ENCODE data around the gene IL11. TPM values are rescaled to one million over a fixed set of nuclear protein-coding genes. Genes with fewer than 3 reads are reported as not detected.
A peak's percentile ranks its signal among the peaks of the same experiment; 100 is the strongest.

Gene IL11
- total and polyA plus RNA-seq, 2 of the 13 experiments (the other 11 are each of a cell fraction or from before 2014, with no cell fraction given) = 2.5 to 2.9 TPM

DNA sequence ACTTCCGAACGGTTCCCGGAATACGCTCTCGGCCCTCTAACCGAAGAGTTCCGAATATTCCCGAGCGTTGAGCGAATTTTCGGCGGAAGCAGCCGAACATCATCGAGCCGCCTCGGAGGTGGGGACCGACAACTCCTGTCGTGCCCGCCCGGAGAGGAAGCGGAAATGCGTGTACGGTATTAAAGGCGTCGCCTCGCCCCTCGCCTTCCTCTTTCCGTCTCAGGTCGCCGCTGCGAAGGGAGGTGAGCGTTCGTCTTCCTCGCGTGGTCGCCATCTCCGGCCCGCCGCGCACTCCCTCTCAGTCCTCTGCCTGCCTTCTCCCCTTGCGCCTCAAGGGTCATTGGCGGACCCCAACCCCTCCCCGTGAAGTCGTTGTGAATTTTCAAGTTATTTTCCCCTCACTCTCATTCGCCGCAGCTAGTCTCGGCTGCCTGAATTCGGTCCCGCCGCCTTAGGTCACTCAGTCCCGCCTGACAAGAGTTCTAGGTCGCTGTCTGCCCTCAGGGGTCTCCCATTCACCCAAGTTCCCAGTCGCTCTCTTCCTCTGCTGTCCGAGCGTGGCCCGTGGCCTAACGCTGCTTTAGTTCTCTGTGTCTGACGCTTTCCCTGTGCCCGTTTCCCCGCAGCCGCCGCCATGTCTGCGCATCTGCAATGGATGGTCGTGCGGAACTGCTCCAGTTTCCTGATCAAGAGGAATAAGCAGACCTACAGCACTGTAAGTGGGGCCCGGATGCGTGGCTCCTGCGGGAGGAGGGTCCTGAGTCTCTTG is 15.6 kb upstream of the IL11 start, which contains the start of gene RPL28 (continued):
- TF ChIP-seq NCOR1 (IDR thresholded peaks at IDR 0.05; ENCODE audit: borderline replicate concordance, low read length) = no peak
- peak; percentile 77; the same call in 1 of the 2 replicates for TF ChIP-seq NFKBIZ (CRISPR knock-in tag; IDR thresholded peaks at IDR 0.05)
- no peak for TF ChIP-seq SMC3 (IDR thresholded peaks at IDR 0.05; ENCODE audit: low read length)
- TF ChIP-seq, protein P1, sequence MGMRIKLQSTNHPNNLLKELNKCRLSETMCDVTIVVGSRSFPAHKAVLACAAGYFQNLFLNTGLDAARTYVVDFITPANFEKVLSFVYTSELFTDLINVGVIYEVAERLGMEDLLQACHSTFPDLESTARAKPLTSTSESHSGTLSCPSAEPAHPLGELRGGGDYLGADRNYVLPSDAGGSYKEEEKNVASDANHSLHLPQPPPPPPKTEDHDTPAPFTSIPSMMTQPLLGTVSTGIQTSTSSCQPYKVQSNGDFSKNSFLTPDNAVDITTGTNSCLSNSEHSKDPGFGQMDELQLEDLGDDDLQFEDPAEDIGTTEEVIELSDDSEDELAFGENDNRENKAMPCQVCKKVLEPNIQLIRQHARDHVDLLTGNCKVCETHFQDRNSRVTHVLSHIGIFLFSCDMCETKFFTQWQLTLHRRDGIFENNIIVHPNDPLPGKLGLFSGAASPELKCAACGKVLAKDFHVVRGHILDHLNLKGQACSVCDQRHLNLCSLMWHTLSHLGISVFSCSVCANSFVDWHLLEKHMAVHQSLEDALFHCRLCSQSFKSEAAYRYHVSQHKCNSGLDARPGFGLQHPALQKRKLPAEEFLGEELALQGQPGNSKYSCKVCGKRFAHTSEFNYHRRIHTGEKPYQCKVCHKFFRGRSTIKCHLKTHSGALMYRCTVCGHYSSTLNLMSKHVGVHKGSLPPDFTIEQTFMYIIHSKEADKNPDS (CRISPR knock-in tag; IDR thresholded peaks at IDR 0.05) = no peak
- TF ChIP-seq HNRNPL (IDR thresholded peaks at IDR 0.05; ENCODE audit: low read depth, low read length) = peak; percentile 35; the same call in 1 of the 2 replicates
- 0 out of 2 replicates have a peak, but pooled peaks have one; percentile 10 for TF ChIP-seq TOPORS (CRISPR knock-in tag; IDR thresholded peaks at IDR 0.05)
- no peak for TF ChIP-seq ZNF24 (IDR thresholded peaks at IDR 0.05)
- TF ChIP-seq NR1H2 (CRISPR knock-in tag; IDR thresholded peaks at IDR 0.05; ENCODE audit: borderline replicate concordance, low read depth) = no peak
- no peak for TF ChIP-seq PHB2 (IDR thresholded peaks at IDR 0.05; ENCODE audit: partially characterized antibody)
- TF ChIP-seq TMF1 (CRISPR knock-in tag; IDR thresholded peaks at IDR 0.05; ENCODE audit: low read depth) = no peak
- TF ChIP-seq, protein P2, sequence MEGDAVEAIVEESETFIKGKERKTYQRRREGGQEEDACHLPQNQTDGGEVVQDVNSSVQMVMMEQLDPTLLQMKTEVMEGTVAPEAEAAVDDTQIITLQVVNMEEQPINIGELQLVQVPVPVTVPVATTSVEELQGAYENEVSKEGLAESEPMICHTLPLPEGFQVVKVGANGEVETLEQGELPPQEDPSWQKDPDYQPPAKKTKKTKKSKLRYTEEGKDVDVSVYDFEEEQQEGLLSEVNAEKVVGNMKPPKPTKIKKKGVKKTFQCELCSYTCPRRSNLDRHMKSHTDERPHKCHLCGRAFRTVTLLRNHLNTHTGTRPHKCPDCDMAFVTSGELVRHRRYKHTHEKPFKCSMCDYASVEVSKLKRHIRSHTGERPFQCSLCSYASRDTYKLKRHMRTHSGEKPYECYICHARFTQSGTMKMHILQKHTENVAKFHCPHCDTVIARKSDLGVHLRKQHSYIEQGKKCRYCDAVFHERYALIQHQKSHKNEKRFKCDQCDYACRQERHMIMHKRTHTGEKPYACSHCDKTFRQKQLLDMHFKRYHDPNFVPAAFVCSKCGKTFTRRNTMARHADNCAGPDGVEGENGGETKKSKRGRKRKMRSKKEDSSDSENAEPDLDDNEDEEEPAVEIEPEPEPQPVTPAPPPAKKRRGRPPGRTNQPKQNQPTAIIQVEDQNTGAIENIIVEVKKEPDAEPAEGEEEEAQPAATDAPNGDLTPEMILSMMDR (CRISPR knock-in tag; IDR thresholded peaks at IDR 0.05) = no peak; the same call in 1 of the 2 replicates
- TF ChIP-seq, protein P3, sequence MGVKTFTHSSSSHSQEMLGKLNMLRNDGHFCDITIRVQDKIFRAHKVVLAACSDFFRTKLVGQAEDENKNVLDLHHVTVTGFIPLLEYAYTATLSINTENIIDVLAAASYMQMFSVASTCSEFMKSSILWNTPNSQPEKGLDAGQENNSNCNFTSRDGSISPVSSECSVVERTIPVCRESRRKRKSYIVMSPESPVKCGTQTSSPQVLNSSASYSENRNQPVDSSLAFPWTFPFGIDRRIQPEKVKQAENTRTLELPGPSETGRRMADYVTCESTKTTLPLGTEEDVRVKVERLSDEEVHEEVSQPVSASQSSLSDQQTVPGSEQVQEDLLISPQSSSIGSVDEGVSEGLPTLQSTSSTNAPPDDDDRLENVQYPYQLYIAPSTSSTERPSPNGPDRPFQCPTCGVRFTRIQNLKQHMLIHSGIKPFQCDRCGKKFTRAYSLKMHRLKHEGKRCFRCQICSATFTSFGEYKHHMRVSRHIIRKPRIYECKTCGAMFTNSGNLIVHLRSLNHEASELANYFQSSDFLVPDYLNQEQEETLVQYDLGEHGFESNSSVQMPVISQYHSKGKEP (CRISPR knock-in tag; IDR thresholded peaks at IDR 0.05) = no peak
- TF ChIP-seq ZNF747 (CRISPR knock-in tag; IDR thresholded peaks at IDR 0.05; ENCODE audit: borderline replicate concordance) = peak; percentile 95
- TF ChIP-seq, protein P4, sequence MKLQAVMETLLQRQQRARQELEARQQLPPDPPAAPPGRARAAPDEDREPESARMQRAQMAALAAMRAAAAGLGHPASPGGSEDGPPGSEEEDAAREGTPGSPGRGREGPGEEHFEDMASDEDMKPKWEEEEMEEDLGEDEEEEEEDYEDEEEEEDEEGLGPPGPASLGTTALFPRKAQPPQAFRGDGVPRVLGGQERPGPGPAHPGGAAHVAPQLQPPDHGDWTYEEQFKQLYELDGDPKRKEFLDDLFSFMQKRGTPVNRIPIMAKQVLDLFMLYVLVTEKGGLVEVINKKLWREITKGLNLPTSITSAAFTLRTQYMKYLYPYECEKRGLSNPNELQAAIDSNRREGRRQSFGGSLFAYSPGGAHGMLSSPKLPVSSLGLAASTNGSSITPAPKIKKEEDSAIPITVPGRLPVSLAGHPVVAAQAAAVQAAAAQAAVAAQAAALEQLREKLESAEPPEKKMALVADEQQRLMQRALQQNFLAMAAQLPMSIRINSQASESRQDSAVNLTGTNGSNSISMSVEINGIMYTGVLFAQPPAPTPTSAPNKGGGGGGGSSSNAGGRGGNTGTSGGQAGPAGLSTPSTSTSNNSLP (IDR thresholded peaks at IDR 0.05; ENCODE audit: low read depth, low read length) = no peak
- TF ChIP-seq, protein P5, sequence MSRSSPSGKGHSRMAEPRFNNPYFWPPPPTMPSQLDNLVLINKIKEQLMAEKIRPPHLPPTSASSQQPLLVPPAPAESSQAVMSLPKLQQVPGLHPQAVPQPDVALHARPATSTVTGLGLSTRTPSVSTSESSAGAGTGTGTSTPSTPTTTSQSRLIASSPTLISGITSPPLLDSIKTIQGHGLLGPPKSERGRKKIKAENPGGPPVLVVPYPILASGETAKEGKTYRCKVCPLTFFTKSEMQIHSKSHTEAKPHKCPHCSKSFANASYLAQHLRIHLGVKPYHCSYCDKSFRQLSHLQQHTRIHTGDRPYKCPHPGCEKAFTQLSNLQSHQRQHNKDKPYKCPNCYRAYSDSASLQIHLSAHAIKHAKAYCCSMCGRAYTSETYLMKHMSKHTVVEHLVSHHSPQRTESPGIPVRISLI (CRISPR knock-in tag; IDR thresholded peaks at IDR 0.05; ENCODE audit: borderline replicate concordance) = no peak
- TF ChIP-seq, protein P6, sequence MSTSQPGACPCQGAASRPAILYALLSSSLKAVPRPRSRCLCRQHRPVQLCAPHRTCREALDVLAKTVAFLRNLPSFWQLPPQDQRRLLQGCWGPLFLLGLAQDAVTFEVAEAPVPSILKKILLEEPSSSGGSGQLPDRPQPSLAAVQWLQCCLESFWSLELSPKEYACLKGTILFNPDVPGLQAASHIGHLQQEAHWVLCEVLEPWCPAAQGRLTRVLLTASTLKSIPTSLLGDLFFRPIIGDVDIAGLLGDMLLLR (CRISPR knock-in tag; IDR thresholded peaks at IDR 0.05) = peak; percentile 89
- TF ChIP-seq PAX8 (CRISPR knock-in tag; IDR thresholded peaks at IDR 0.05; ENCODE audit: borderline replicate concordance) = no peak; the same call in 1 of the 2 replicates
